Keratinocyte (primary cell): ENCODE data around the gene ZNF142.

Experiments used
- EZH2 ChIP-seq: IDR thresholded peaks from one replicate; pipeline ENCODE4 v1.6.1; 2012; ENCODE audit warnings: inconsistent platforms, mild to moderate bottlenecking, low read length, moderate library complexity
- TF ChIP-seq, protein P1 (sequence below), 3 experiments: IDR thresholded peaks in 1 of 3; conservative IDR thresholded peaks in 1 of 3; optimal IDR thresholded peaks in 1 of 3; 2 replicates in 2 of 3; 3 replicates in 1 of 3; pipeline versions ENCODE3 to v1.5.1; 2011; ENCODE audit warnings: low read length in 3 of 3, mild to moderate bottlenecking in 3 of 3, moderate library complexity in 2 of 3, control low read depth in 1 of 3, inconsistent platforms in 1 of 3; ENCODE audit not compliant: insufficient read depth in 2 of 3; ENCODE audit errors: extremely low read depth in 1 of 3

DNA sequence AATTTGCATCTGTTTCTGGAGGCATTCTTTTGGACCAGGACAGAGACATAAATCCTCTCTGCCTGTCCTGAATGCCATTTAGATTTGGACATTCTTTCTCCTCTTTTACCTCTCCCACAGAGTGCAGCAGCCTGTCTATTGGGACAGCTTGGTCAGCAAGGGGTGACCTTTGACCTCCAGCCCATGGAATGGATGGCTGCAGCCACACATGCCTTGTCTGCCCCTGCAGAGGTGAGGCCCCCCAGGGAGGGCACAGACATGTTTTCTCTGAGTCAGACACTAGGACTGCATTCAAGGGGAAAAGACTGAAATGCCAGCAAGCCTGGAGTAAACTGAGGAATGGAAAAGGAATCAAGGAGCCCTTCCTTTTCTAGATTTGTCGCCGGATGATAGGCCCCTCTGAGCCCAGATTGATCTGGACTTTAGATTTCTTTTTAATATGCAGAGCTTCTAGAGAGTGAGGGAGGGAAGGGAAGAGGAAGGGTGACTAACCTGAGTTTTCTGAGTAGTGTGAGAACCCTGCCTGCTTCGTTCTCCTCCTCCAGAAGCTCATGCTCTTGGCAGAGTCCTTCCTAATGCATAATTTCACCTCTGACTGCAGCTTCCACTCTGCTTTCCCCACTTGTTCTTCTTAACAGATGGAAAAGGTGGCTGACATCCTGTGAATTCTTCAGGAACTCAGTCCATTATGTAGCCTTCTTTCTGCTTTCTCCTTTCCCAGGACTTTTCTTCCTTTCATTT is 35.2 kb upstream of the ZNF142 start:
- TF ChIP-seq, protein P1, sequence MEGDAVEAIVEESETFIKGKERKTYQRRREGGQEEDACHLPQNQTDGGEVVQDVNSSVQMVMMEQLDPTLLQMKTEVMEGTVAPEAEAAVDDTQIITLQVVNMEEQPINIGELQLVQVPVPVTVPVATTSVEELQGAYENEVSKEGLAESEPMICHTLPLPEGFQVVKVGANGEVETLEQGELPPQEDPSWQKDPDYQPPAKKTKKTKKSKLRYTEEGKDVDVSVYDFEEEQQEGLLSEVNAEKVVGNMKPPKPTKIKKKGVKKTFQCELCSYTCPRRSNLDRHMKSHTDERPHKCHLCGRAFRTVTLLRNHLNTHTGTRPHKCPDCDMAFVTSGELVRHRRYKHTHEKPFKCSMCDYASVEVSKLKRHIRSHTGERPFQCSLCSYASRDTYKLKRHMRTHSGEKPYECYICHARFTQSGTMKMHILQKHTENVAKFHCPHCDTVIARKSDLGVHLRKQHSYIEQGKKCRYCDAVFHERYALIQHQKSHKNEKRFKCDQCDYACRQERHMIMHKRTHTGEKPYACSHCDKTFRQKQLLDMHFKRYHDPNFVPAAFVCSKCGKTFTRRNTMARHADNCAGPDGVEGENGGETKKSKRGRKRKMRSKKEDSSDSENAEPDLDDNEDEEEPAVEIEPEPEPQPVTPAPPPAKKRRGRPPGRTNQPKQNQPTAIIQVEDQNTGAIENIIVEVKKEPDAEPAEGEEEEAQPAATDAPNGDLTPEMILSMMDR (optimal IDR thresholded peaks at IDR 0.05 in 1 of 3, IDR thresholded peaks at IDR 0.05 in 1 of 3, conservative IDR thresholded peaks at IDR 0.05 in 1 of 3; ENCODE audit: extremely low read depth in 1 of 3, insufficient read depth in 2 of 3, low read length in 3 of 3) = no peak
- no peak for TF ChIP-seq EZH2
